Karpas-422 (cell line): Measurements from ENCODE around the gene HOXA13. TPM values are rescaled to one million over a fixed set of nuclear protein-coding genes. Genes with fewer than 3 reads are reported as not detected.

Experiments used
- DNase-seq: peaks from one replicate; pipeline ENCODE4 v3.0.0-alpha.2; 2015
- H2AFZ ChIP-seq: fragments of 200-600 bp; sonication (generic); 2 replicates; pipeline ENCODE4 v1.6.1; 2014; ENCODE audit warnings: antibody characterized with exemption, low read length, mixed read lengths
- H3K27ac ChIP-seq: fragments of 200-600 bp; sonication (generic); 2 replicates; pipeline ENCODE4 v1.5.1; 2014; ENCODE audit warnings: mild to moderate bottlenecking, low read length, moderate library complexity
- H3K27me3 ChIP-seq: fragments of 200-600 bp; sonication (generic); 2 replicates; pipeline ENCODE4 v1.6.1; 2014; ENCODE audit warnings: low read length, mixed read lengths
- H3K36me3 ChIP-seq: fragments of 200-600 bp; sonication (generic); 2 replicates; pipeline ENCODE4 v1.6.1; 2014; ENCODE audit warnings: low read length, mixed read lengths; ENCODE audit not compliant: insufficient read depth
- H3K4me1 ChIP-seq: fragments of 200-600 bp; sonication (generic); 2 replicates; pipeline ENCODE4 v1.6.1; 2014; ENCODE audit warnings: mild to moderate bottlenecking, low read length, mixed read lengths
- H3K4me2 ChIP-seq: fragments of 200-600 bp; sonication (generic); 2 replicates; pipeline ENCODE4 v1.6.1; 2014; ENCODE audit warnings: low read length, low read depth, mild to moderate bottlenecking; ENCODE audit not compliant: poor library complexity, severe bottlenecking
- H3K4me3 ChIP-seq: fragments of 200-600 bp; sonication (generic); 2 replicates; pipeline ENCODE4 v1.5.1; 2014; ENCODE audit warnings: mild to moderate bottlenecking, antibody characterized with exemption, low read length, mixed read lengths
- H3K79me2 ChIP-seq: fragments of 200-600 bp; sonication (generic); 2 replicates; pipeline ENCODE4 v1.6.1; 2014; ENCODE audit warnings: mild to moderate bottlenecking, low read length, mixed read lengths
- H3K9ac ChIP-seq: fragments of 200-600 bp; sonication (generic); 2 replicates; pipeline ENCODE4 v1.6.0; 2014; ENCODE audit warnings: low read length
- H3K9me2 ChIP-seq: fragments of 200-600 bp; sonication (generic), shearing (Covaris generic); replicated peaks from 2 replicates; pipeline ENCODE4 v1.6.0; 2014; ENCODE audit warnings: mild to moderate bottlenecking, low read length, moderate library complexity; ENCODE audit not compliant: insufficient read depth
- H3K9me3 ChIP-seq: fragments of 300-700, 200-600 bp; sonication (generic); 2 replicates; pipeline ENCODE4 v1.6.1; 2014; ENCODE audit warnings: low read length, mixed read lengths
- H4K20me1 ChIP-seq: fragments of 200-600 bp; sonication (generic); 2 replicates; pipeline ENCODE4 v1.6.1; 2014; ENCODE audit warnings: mild to moderate bottlenecking, antibody characterized with exemption, low read length, low read depth; ENCODE audit not compliant: insufficient read depth
- total RNA-seq: library from RNA; depleted of rRNA; stranded (reverse); fragments of >200 nt; shearing (Covaris generic); gene quantifications from 2 replicates; pipeline ENCODE4 v1.2.3, GENCODE V29; 2014; ENCODE audit warnings: low replicate concordance; rRNA removed

Gene HOXA13
- total RNA-seq, result 0.07 TPM in 1 of 2 replicates, not detected in the other

DNA sequence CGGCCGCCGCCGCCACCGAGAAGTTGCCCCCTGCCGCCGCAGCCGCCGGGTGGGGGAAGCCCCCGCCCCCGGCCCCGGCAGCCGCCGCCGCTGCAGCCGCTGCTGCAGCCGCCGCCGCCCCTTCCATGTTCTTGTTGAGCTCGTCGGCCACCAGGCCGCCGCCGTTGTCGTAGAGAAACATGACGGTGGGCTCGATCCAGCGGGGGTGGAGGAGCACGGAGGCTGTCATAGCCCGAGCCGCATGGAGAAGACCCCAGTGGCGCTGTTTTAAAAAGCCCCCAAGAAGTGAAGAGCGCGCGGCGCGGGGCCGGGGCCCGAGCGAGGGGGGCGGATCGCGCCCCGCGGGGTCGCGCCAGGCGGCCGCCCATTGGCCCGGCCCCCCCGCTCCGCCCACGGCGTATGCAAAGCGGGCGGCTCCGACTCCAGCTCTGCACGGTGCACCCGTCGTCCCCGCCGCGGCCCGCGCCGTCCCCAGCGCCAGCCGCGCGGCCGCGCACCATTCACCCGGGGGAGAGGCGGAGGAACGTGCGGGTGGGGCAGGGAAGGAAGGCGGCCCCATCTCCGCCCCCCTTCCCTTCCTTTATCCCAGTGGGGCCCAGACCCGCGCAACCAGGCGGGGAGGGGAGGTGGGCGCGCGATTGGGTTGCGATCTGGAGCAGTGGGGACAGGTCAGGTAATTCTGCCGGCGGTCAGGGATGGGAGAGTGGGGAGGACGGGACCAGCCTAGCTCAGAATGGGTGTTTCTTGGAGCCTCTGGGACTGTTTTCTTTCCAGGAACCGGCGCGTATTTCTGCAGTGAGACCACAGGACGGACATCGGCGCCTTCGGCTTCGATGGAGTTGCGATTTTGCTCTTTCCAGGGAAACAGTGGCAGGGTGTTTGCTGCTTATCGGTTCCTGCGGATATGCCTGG is at the start of gene HOXA13:
HOXA13 (minus strand) TSS at position 243 of the 912 bp plus-strand sequence; CDS start at position 229, 14 bp downstream.
- Histone ChIP-seq H2AFZ (peak within 1 kb of the TSS; percentile 95), H3K27ac (no peak within 1 kb of the TSS), H3K4me1 (peaks cover 22% of the 10 kb centered on the region), H3K9me3 (no peaks in the 10 kb centered on the region), H3K4me3 (peak within 1 kb of the TSS; percentile 71), H3K36me3 (no peaks in the 10 kb centered on the region), H3K9me2 (no peaks in the 10 kb centered on the region), H3K27me3 (no peaks in the 10 kb centered on the region), H4K20me1 (no peaks in the 10 kb centered on the region), H3K4me2 (peak within 1 kb of the TSS; percentile 90), H3K9ac (peak within 1 kb of the TSS; percentile 67), H3K79me2 (no peaks in the 10 kb centered on the region)
- DNase-seq, result peak; percentile 90

DNA sequence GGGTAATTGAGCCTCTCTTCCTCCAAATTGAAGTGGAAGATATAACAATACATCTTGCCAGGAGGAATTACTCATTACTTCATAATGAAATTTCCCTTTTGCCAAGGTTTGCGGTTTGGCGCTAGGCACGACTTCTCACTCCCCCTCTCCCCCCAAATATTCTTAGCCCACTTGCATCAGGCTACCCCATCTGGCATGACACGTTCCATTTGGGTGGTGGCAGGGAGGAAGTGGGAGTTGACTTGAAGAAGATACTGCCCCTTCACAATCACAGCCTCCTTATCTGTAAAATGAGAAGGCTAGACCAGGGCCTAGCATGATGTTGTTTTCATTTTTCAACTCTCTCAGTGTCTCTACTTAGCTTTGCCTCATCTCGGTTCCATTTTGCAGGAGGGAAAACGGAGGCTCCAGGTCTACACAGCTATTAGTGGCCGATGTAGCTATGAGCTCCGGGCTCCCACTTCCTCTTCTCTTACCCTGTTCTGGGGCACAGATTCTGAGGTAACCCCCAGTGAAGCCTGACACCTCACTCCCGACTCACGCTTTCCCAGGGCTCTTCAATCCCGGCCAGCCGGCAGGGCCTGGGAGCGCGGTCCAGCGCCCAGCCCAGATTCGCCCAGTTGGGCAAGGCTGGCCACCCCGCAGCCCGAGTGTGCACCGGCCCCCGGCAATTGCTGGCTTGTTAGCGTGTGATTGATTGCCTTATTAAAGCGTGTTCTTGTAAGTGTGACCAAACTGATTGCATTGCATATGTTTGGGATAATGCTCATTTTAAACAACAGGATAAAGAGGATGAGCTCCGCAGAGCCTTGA is 49.2 kb upstream of the HOXA13 start:
- DNase-seq, result no peak
- peaks cover 9% of the 10 kb centered on the region for H3K4me1 ChIP-seq
- no peak overlapping the region for H3K9ac ChIP-seq
- H3K27me3 ChIP-seq, result no peaks in the 10 kb centered on the region
- H3K4me2 ChIP-seq, result peak overlapping the region; percentile 28
- H3K36me3 ChIP-seq, result no peaks in the 10 kb centered on the region
- no peaks in the 10 kb centered on the region for H4K20me1 ChIP-seq
- H3K9me2 ChIP-seq, result no peaks in the 10 kb centered on the region
- H3K9me3 ChIP-seq, result no peaks in the 10 kb centered on the region
- H2AFZ ChIP-seq, result no peak overlapping the region
- H3K4me3 ChIP-seq, result no peak overlapping the region
- no peaks in the 10 kb centered on the region for H3K79me2 ChIP-seq
- no peak overlapping the region for H3K27ac ChIP-seq

- Histone ChIP-seq H3K4me3 (no peak overlapping the region), H3K9me3 (no peaks in the 10 kb centered on the region), H3K4me1 (peaks cover 9% of the 10 kb centered on the region), H3K27me3 (no peaks in the 10 kb centered on the region), H3K36me3 (no peaks in the 10 kb centered on the region), H3K9me2 (no peaks in the 10 kb centered on the region), H3K4me2 (no peak overlapping the region), H3K79me2 (no peaks in the 10 kb centered on the region), H3K9ac (no peak overlapping the region), H2AFZ (no peak overlapping the region), H4K20me1 (no peaks in the 10 kb centered on the region), H3K27ac (no peak overlapping the region)
- DNase-seq, result no peak
These were observed 48.5 kb upstream of the HOXA13 start for GRCh38 chr7:27248427-27248806.

DNA sequence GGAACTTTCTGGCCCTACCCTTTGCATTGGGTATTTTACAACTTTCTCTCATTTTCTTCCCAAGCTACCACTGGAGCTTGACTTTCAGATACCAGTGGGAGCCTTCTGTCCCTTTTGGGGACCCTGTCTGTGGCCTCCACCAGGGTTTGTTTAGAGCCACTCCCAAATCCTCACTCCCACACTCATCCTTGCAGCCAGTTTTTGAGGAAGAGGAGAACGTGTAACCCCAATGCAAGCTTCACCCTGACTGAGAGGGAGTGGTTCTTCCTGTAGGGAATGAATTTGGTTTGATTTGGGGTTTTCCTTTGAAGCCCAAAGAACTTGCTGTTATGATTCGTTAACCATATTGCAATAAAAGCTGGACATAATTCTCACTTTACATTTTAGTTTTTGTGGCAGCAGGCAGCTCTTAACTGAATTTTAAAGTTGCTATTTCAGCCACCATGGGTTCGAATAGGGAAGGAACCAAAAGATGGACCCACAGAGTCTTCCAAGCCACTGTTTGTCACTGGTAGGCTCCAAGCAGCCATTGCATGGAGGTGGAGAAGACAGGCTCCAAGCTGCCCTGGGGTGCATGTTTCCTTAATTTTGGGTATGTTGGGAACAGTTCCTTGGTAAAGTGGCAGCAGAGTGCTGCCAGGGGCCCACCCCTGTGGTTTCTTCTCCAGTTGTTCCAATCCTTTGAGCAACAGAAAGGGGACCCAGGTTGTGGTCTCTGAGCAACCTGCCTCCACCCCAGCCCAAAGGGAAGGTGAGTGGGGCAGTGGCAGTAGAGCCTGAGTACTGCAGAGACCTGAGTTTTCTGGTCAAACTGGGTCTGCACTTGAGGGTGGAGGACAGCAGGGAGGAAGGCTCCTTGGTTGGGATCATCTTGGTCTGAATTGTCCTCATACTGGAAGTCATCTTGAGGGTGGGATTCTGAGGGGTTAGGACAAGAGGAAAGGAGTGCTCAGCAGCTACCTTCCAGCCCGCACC is 47.8 kb upstream of the HOXA13 start:
- H3K4me3 ChIP-seq, result no peak overlapping the region
- no peak overlapping the region for H3K4me2 ChIP-seq
- no peaks in the 10 kb centered on the region for H4K20me1 ChIP-seq
- H2AFZ ChIP-seq, result no peak overlapping the region
- no peaks in the 10 kb centered on the region for H3K9me2 ChIP-seq
- H3K36me3 ChIP-seq, result no peaks in the 10 kb centered on the region
- H3K79me2 ChIP-seq, result no peaks in the 10 kb centered on the region
- H3K27me3 ChIP-seq, result no peaks in the 10 kb centered on the region
- H3K9ac ChIP-seq, result no peak overlapping the region
- H3K27ac ChIP-seq, result no peak overlapping the region
- no peak for DNase-seq
- peaks cover 9% of the 10 kb centered on the region for H3K4me1 ChIP-seq
- no peaks in the 10 kb centered on the region for H3K9me3 ChIP-seq

- DNase-seq, result no peak
These were observed 47.1 kb upstream of the HOXA13 start for GRCh38 chr7:27247000-27247399.

DNA sequence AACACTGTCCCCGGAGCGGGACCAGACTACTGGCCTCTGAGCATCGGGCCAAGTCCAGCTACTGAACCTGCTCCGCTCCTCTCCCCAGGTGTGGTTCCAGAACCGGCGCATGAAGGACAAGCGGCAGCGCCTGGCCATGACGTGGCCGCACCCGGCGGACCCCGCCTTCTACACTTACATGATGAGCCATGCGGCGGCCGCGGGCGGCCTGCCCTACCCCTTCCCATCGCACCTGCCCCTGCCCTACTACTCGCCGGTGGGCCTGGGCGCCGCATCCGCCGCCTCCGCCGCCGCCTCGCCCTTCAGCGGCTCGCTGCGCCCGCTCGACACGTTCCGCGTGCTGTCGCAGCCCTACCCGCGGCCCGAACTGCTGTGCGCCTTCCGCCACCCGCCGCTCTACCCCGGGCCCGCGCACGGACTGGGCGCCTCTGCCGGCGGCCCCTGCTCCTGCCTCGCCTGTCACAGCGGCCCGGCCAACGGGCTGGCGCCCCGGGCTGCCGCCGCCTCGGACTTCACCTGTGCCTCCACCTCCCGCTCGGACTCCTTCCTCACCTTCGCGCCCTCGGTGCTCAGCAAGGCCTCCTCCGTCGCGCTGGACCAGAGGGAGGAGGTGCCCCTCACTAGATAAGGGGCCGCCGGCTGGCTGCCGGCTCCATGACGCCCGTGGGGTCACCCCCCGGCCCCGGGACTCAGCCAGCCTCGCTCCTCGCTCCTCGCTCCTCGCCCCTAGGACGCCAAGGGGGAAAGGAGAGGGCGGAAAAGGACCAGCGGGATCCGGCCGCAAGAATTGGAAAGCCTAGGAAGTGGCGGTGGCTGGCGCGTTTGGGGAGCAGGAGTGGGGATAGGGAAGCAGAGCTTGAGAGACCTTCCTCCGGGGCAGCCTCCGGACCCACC is 46.2 kb upstream of the HOXA13 start:
- Histone ChIP-seq H3K9me3 (no peaks in the 10 kb centered on the region), H3K9ac (no peak overlapping the region), H3K9me2 (no peaks in the 10 kb centered on the region), H3K27me3 (no peaks in the 10 kb centered on the region), H3K4me1 (peaks cover 9% of the 10 kb centered on the region), H2AFZ (no peak overlapping the region), H4K20me1 (no peaks in the 10 kb centered on the region), H3K79me2 (no peaks in the 10 kb centered on the region), H3K36me3 (no peaks in the 10 kb centered on the region), H3K4me2 (no peak overlapping the region), H3K4me3 (no peak overlapping the region), H3K27ac (no peak overlapping the region)
- DNase-seq, result no peak

More at GRCh38 chr7:27247000-27247399, 47.1 kb upstream of the HOXA13 start:
- H3K36me3 ChIP-seq, result no peaks in the 10 kb centered on the region
- no peaks in the 10 kb centered on the region for H4K20me1 ChIP-seq
- H3K9me3 ChIP-seq, result no peaks in the 10 kb centered on the region
- H3K27me3 ChIP-seq, result no peaks in the 10 kb centered on the region
- no peak overlapping the region for H3K4me3 ChIP-seq
- H3K4me2 ChIP-seq, result no peak overlapping the region
- H3K4me1 ChIP-seq, result peaks cover 9% of the 10 kb centered on the region
- no peak overlapping the region for H2AFZ ChIP-seq
- no peak overlapping the region for H3K9ac ChIP-seq
- no peaks in the 10 kb centered on the region for H3K9me2 ChIP-seq
- H3K27ac ChIP-seq, result no peak overlapping the region
- H3K79me2 ChIP-seq, result no peaks in the 10 kb centered on the region

DNA sequence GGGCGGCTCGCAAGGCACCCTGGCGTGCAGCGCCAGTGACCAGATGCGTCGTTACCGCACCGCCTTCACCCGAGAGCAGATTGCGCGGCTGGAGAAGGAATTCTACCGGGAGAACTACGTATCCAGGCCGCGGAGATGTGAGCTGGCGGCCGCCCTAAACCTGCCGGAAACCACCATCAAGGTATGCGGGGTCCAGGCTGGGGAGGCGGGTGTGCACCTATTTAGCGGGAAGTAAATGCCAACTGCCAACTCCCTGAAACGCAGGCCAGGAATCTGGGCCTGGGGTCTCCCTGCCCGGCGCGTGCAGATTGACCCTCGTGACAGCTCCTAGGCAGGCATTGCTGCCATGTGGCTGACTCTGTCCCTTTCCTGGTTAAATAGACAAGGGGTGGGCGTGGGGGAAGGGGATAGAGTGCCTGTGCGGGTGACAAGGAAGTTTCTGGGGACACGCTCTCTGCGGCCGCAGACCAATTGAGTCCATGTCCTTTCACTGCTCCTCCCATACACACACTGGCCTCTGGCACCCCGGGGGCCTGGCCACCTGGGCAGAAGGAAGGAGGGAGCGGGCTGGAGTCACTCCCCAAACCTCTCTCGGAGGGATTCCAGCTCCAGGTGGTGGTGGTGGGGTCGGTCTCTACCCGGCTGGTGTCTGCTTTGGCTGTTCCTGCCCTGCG is 45.4 kb upstream of the HOXA13 start:
- Histone ChIP-seq H3K4me1 (peaks cover 9% of the 10 kb centered on the region), H3K9ac (no peak overlapping the region), H2AFZ (no peak overlapping the region), H3K79me2 (no peaks in the 10 kb centered on the region), H3K9me2 (no peaks in the 10 kb centered on the region), H3K4me2 (no peak overlapping the region), H4K20me1 (no peaks in the 10 kb centered on the region), H3K4me3 (no peak overlapping the region), H3K36me3 (no peaks in the 10 kb centered on the region), H3K9me3 (no peaks in the 10 kb centered on the region), H3K27ac (no peak overlapping the region), H3K27me3 (no peaks in the 10 kb centered on the region)
- no peak for DNase-seq
